AG09319 (cell line): ENCODE results near the gene PLBD2.

Experiments used
- DNase-seq: peaks from one replicate; pipeline ENCODE4 v3.0.0-alpha.2; 2010; ENCODE audit warnings: low read depth; ENCODE audit errors: extremely low read depth
- TF ChIP-seq, protein P1 (sequence below): IDR thresholded peaks from 2 replicates; pipeline ENCODE4 v1.5.1; 2011; ENCODE audit warnings: low read depth, mild to moderate bottlenecking, inconsistent platforms, low read length, moderate library complexity

Gene PLBD2

DNA sequence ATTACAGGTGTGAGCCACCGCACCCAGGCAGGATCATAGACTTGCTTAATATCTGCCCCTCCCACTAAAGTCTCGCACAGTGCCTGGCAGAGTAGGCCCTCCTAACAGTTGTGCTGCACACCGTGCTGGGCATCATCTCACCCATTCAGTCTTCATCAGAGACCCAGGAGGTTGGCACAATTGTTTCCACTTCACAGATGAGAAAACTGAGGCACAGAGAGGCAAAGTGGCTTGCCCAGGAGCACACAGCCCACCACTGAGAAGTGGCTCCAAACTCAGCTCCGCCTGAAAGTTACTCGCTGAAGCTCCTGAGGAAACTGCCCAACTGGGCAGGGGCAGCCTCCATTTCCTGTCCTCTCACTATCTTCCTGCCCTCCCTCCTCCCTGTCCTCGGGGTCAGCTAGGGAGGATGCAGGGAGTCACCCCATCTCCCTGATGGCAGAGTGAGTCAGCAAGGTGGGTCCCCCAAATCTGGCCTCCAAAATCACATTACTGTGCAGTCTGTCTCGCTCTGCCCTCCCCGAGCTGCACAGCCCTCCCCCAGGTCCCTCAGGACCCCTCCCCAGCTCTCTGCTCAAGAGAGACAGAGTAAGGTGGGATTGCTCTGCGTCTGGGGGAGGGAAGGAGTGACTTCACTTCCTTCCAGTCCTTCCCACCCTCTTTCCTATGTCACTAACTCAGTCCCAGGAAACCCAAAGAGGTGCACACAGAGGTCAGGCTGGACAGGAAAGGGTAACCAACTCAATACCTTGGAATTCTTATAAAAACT, 29.2 kb upstream of the PLBD2 start:
- no peak for DNase-seq
- TF ChIP-seq, protein P1, sequence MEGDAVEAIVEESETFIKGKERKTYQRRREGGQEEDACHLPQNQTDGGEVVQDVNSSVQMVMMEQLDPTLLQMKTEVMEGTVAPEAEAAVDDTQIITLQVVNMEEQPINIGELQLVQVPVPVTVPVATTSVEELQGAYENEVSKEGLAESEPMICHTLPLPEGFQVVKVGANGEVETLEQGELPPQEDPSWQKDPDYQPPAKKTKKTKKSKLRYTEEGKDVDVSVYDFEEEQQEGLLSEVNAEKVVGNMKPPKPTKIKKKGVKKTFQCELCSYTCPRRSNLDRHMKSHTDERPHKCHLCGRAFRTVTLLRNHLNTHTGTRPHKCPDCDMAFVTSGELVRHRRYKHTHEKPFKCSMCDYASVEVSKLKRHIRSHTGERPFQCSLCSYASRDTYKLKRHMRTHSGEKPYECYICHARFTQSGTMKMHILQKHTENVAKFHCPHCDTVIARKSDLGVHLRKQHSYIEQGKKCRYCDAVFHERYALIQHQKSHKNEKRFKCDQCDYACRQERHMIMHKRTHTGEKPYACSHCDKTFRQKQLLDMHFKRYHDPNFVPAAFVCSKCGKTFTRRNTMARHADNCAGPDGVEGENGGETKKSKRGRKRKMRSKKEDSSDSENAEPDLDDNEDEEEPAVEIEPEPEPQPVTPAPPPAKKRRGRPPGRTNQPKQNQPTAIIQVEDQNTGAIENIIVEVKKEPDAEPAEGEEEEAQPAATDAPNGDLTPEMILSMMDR: no peak

DNA sequence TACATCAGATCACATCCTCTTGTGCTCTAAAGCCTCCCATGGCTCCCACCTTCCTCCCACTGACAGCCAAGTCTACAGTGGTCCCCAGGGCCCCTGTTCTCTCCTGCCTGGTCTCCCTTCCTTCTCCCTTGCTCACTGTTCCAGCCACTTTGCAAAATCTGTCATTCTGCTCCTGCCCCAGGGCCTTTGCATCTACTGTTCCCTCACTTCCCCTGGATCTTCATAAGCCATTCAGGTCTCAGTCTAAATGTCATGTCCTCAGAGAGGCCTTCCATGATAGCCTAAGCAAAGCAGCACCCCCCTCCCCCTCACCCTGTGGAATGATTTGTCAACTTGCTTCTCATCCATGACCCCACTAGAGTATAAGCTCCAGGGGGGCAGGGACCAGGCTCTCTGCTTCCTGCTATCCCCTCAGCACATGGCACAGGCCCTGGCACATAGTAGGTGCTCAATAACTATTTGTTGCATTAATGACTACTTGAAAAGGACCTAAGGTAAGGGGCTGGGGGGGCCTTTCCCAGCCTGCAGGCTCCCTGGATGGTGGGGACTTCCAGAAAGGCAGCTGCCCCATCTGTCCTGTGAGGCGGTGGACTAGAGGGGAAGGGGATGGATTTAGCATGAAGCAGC, 28.5 kb upstream of the PLBD2 start:
- DNase-seq: no peak
- TF ChIP-seq, protein P1: no peak

DNA sequence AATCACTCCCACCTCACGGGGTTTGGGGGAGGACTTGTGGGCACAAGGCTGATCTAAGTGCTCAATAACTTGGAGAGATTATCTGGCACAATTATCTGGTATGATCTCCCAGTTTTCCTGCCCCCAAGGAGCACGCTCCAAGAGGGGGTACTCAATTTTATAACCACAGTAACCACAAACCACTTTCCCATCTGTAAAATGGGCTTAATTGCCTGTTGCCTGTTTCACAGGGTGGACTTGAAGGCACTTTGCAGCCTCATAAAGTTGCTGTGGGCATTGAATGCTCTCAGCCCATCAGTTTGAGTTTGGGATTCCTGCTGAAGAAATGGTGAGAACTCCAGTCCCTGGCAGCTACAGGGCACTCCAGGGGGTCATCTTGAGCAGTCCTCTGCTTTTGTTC, 27.9 kb upstream of the PLBD2 start:
- TF ChIP-seq, protein P1: no peak
- no peak for DNase-seq

DNA sequence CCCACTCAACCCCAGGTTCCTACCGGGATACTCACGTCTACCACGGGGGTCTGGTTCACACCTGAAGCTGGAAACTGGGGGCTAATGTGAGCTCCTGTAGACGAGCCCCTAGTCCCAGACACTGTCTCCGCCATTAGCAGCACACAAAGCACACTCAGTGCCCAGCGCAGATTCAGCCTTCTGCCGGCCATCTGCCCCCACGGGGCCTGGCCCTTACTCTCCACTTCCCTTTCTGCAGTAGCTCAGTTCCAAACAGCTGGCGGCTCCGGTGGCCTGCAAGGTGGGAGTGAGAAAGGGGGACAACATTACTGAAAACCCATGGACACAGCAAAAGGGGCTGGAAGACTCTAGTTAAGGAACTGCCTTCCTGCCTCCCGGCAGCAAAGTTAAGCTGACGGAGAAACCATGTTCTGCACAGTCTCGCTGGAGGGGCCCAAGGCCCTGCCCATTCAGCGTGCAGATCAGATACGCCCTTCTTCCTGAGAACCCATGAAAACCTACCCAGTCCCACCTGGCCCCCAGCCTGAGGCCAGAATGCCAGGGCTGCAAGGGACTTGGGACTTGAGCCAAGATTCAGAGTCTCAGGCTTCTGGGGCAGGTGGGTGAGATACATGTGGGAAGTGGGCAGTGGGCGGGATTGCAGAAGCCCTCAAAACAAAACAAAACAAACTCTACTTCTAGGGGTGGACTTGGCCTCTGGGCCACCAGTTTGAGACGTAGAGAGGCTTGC, 25.5 kb upstream of the PLBD2 start:
- TF ChIP-seq, protein P1: no peak
- no peak for DNase-seq

DNA sequence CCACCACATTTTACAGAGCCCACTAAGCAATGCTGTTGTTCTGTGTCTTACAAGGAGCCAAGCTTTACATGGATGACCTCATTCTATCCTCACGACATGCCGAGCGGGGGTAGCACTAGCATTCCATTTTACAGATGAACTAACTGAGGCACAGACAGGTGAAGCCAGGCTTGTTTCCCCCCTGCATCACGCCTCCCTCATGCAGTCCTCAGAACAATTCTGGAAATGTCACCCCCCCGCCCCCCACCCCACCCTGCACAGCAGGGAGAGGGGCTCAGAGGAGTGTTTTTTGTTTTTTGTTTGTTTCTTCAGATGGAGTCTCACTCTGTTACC, 25.0 kb upstream of the PLBD2 start:
- TF ChIP-seq, protein P1: no peak

DNA sequence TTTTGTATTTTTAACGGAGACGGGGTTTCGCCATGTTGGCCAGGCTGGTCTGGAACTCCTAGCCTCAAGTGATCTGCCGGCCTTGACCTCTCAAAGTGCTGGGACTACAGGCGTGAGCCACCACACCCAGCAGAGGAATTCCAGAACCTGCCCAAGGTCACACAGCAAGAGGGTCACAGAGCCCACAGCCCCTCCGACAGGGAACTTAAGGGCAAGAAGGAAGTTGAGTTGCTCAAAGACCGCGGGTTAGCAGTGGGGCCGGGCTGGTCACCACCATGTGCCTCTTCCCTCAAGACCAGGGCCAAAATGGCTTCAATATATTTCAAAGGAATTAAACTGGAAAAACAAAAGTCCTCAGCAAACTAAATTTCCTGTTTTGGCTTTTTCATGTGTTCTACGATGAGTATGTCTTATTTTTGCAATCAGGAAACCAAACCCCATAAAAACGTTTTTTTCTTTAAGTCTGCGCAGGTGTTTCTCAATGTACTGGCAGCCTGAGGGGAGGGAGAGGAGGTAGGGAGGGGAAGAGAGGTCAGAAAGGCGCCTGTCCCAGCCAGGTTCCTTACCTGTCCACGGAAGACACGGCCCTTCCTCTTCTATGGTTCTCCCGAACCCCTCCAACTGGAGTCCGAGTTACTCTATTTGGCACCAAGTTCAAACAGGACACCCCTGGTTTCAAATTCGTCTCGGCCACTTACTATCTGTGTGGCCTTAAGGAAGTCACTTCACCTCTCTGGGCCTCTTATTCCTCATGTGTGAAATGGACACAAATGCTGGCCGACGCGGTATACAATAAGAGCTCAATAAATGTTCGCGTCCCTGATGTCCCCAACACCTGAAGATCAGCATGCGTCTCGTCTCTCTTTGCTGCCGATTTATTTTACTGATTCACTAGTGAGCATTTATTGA, 24.3 kb upstream of the PLBD2 start:
- DNase-seq: no peak
- TF ChIP-seq, protein P1: no peak

More for the DNA sequence above, 25.0 kb upstream of the PLBD2 start:
- no peak for DNase-seq
